ENCODE data around the gene NECTIN3. TPM values are rescaled to one million over a fixed set of nuclear protein-coding genes. Genes with fewer than 3 reads are reported as not detected.

Gene NECTIN3
- polyA plus RNA-seq, 2 of the 4 experiments (the other 2 are of a cell fraction): 29.8 to 38.4 TPM

DNA sequence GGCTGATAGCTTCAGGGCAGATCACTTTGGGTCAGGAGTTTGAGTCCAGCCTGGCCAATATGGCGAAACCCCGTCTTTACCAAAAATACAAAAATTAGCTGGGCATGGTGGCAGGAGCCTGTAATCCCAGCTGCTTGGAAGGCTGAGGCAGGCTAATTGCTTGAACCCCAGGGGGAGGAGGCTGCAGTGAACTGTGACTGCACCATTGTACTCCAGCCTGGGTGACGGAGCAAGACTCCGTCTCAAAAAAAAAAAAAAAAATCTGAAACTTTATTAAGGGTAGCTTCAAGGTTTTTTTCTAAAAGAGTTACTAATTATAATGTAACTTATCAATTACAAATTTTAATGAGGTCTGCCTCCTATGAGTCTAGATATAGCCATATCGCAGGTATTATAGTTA, 5.1 kb downstream of the NECTIN3 start:
- no peak for ATAC-seq
- peak overlapping the region; percentile 93; the same call in 1 of the 3 replicates for H3K4me2 ChIP-seq
- no peaks in the 10 kb centered on the region for H3K9me3 ChIP-seq
- no peak overlapping the region for H3K27ac ChIP-seq
- CTCF ChIA-PET: interaction anchor here (0.6 to 1.1 kb wide), 3 partner anchors 229 to 762 kb away, joined by 3 to 4 read pairs (median 4); no protein-coding TSS in a partner anchor
- DNase-seq (ENCODE audit: low read depth in 1 of 2, low spot score in 1 of 2): no peak
- no peak for FAIRE-seq
- TF ChIP-seq EHF (CRISPR knock-in tag; IDR thresholded peaks at IDR 0.05) (no peak), FOSB (CRISPR knock-in tag; IDR thresholded peaks at IDR 0.05) (no peak), CHD2 (IDR thresholded peaks at IDR 0.05; ENCODE audit: low read length, partially characterized antibody) (no peak), NPAS2 (CRISPR knock-in tag; IDR thresholded peaks at IDR 0.05; ENCODE audit: borderline replicate concordance) (no peak), CHD4 (IDR thresholded peaks at IDR 0.05; ENCODE audit: borderline replicate concordance) (no peak)
- no peak overlapping the region for H3K4me3 ChIP-seq
- POLR2A ChIA-PET: no interaction called here
- 92% methylated on average over 5 of the region's 5 CpGs for WGBS (ENCODE audit: missing lambda C conversion rate)
- H3K4me1 ChIP-seq: peaks cover 72% of the 10 kb centered on the region

GRCh38 chr3:111077369-111077768, 5.8 kb downstream of the NECTIN3 start:
- no peak for ATAC-seq
- no peak overlapping the region for H3K4me2 ChIP-seq
- WGBS (ENCODE audit: missing lambda C conversion rate): 88% methylated on average over 2 of the region's 2 CpGs
- no peak overlapping the region for H3K27ac ChIP-seq
- TF ChIP-seq, protein P1, sequence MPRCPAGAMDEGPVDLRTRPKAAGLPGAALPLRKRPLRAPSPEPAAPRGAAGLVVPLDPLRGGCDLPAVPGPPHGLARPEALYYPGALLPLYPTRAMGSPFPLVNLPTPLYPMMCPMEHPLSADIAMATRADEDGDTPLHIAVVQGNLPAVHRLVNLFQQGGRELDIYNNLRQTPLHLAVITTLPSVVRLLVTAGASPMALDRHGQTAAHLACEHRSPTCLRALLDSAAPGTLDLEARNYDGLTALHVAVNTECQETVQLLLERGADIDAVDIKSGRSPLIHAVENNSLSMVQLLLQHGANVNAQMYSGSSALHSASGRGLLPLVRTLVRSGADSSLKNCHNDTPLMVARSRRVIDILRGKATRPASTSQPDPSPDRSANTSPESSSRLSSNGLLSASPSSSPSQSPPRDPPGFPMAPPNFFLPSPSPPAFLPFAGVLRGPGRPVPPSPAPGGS (IDR thresholded peaks at IDR 0.05): no peak
- TF ChIP-seq CTCF (IDR thresholded peaks at IDR 0.05): no peak
- no peaks in the 10 kb centered on the region for H3K9me3 ChIP-seq
- no peak overlapping the region for H3K4me3 ChIP-seq
- CTCF ChIA-PET: interaction anchor here (0.6 kb wide), 1 partner anchor 230 kb away, joined by 4 read pairs; no protein-coding TSS in a partner anchor
- no peak for DNase-seq (ENCODE audit: low read depth in 1 of 2, low spot score in 1 of 2)
- H3K4me1 ChIP-seq: peaks cover 72% of the 10 kb centered on the region
- POLR2A ChIA-PET: interaction anchor here (0.6 kb wide), 1 partner anchor 449 kb away, joined by 5 read pairs; no protein-coding TSS in a partner anchor
- FAIRE-seq: no peak

GRCh38 chr3:111080413-111080812, 8.8 kb downstream of the NECTIN3 start:
- Histone ChIP-seq H3K4me1 (peaks cover 50% of the 10 kb centered on the region), H3K9me3 (no peaks in the 10 kb centered on the region), H3K4me3 (no peak overlapping the region), H3K4me2 (peak overlapping the region; percentile 34), H3K27ac (peak overlapping the region in 1 of 2 experiments; percentile 51; a peak in 3 of 6 replicates)
- WGBS (ENCODE audit: missing lambda C conversion rate): 36% methylated on average over 1 of the region's 1 CpG
- DNase-seq (ENCODE audit: low read depth in 1 of 2, low spot score in 1 of 2): peak; percentile 33 to 39
- ATAC-seq: peak in 1 of 2 experiments; percentile 73; a peak in 3 of 6 replicates
- ChIA-PET POLR2A (no interaction called here), CTCF (interaction anchor here (0.6 to 3.4 kb wide), 26 partner anchors 11 to 1807 kb away, joined by 3 to 20 read pairs (median 4); no protein-coding TSS in a partner anchor)
- FAIRE-seq: no peak
- TF ChIP-seq MAFK (IDR thresholded peaks at IDR 0.05; ENCODE audit: partially characterized antibody) (no peak), CTCF (IDR thresholded peaks at IDR 0.05) (peak; percentile 69), RAD21 (conservative IDR thresholded peaks at IDR 0.05 in 1 of 2, IDR thresholded peaks at IDR 0.05 in 1 of 2) (peak; percentile 74 to 80), PBX3 (IDR thresholded peaks at IDR 0.05) (no peak), SMC3 (IDR thresholded peaks at IDR 0.05) (peak; percentile 60), CHD2 (IDR thresholded peaks at IDR 0.05; ENCODE audit: low read length, partially characterized antibody) (no peak), MYC (IDR thresholded peaks at IDR 0.05; ENCODE audit: borderline replicate concordance, low read length) (no peak), ESRRA (IDR thresholded peaks at IDR 0.05; ENCODE audit: borderline replicate concordance, low read length) (no peak), ZC3H11A (IDR thresholded peaks at IDR 0.05) (no peak), HEYL (CRISPR knock-in tag; IDR thresholded peaks at IDR 0.05) (no peak), ZFP36 (IDR thresholded peaks at IDR 0.05; ENCODE audit: borderline replicate concordance, partially characterized antibody) (no peak), RARB (CRISPR knock-in tag; IDR thresholded peaks at IDR 0.05) (no peak), EHF (CRISPR knock-in tag; IDR thresholded peaks at IDR 0.05) (no peak), CEBPB (IDR thresholded peaks at IDR 0.05) (peak; percentile 17 to 50; a peak in 2 of 4 replicates), GATA3 (IDR thresholded peaks at IDR 0.05; ENCODE audit: borderline replicate concordance) (no peak), MAZ (IDR thresholded peaks at IDR 0.05; ENCODE audit: borderline replicate concordance, low read depth, low read length) (no peak), CBX2 (IDR thresholded peaks at IDR 0.05; ENCODE audit: borderline replicate concordance, low read depth) (no peak)
- TF ChIP-seq, protein P2, sequence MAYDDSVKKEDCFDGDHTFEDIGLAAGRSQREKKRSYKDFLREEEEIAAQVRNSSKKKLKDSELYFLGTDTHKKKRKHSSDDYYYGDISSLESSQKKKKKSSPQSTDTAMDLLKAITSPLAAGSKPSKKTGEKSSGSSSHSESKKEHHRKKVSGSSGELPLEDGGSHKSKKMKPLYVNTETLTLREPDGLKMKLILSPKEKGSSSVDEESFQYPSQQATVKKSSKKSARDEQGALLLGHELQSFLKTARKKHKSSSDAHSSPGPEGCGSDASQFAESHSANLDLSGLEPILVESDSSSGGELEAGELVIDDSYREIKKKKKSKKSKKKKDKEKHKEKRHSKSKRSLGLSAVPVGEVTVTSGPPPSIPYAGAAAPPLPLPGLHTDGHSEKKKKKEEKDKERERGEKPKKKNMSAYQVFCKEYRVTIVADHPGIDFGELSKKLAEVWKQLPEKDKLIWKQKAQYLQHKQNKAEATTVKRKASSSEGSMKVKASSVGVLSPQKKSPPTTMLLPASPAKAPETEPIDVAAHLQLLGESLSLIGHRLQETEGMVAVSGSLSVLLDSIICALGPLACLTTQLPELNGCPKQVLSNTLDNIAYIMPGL (CRISPR knock-in tag; IDR thresholded peaks at IDR 0.05; ENCODE audit: borderline replicate concordance): no peak
